ENCODE results near the gene MGAT4B. TPM values are rescaled to one million over a fixed set of nuclear protein-coding genes. Genes with fewer than 3 reads are reported as not detected.

The MGAT4B gene
- total RNA-seq, 2 donors from 2014 or later: 82.7 to 142 TPM

GRCh38 chr5:179766021-179766725, 40.5 kb downstream of the MGAT4B start:
- intact Hi-C loops (cut with DNase I): no loop called here
- Histone ChIP-seq H3K27me3 (replicated peaks; ENCODE audit: insufficient read depth) (no peaks in the 10 kb centered on the region), H3K9me3 (no peaks in the 10 kb centered on the region), H3K36me3 (peaks cover 7 to 16% of the 10 kb centered on the region in 2 donors), H3K27ac (no peak overlapping the region), H3K4me1 (replicated peaks) (peaks cover 6% of the 10 kb centered on the region), H3K4me3 (no peak overlapping the region)
- no peak for DNase-seq (ENCODE audit: low spot score)
- TF ChIP-seq POLR2A (IDR thresholded peaks at IDR 0.05): no peak
- no peak for TF ChIP-seq POLR2AphosphoS5 (IDR thresholded peaks at IDR 0.05)
- TF ChIP-seq, protein P1, sequence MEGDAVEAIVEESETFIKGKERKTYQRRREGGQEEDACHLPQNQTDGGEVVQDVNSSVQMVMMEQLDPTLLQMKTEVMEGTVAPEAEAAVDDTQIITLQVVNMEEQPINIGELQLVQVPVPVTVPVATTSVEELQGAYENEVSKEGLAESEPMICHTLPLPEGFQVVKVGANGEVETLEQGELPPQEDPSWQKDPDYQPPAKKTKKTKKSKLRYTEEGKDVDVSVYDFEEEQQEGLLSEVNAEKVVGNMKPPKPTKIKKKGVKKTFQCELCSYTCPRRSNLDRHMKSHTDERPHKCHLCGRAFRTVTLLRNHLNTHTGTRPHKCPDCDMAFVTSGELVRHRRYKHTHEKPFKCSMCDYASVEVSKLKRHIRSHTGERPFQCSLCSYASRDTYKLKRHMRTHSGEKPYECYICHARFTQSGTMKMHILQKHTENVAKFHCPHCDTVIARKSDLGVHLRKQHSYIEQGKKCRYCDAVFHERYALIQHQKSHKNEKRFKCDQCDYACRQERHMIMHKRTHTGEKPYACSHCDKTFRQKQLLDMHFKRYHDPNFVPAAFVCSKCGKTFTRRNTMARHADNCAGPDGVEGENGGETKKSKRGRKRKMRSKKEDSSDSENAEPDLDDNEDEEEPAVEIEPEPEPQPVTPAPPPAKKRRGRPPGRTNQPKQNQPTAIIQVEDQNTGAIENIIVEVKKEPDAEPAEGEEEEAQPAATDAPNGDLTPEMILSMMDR (IDR thresholded peaks at IDR 0.05): no peak
- 78% methylated on average over 18 of the region's 20 CpGs for WGBS

DNA sequence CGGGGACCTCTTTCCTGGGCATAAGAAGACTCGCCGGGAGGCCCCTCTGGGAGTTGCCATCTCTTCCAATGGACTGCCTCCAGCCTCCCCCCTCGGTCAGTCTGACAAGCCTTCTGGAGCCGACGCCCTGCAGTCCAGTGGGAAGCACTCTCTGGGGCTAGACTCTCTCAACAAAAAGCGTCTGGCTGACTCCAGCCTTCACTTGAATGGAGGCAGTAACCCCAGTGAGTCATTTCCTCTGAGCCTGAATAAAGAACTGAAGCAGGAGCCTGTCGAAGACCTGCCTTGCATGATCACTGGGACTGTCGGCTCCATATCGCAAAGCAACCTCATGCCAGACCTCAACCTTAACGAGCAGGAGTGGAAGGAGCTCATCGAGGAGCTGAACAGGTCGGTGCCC, 41.3 kb downstream of the MGAT4B start:
- H3K27me3 ChIP-seq (replicated peaks; ENCODE audit: insufficient read depth): no peaks in the 10 kb centered on the region
- TF ChIP-seq POLR2A (IDR thresholded peaks at IDR 0.05): no peak
- no peak for TF ChIP-seq POLR2AphosphoS5 (IDR thresholded peaks at IDR 0.05)
- TF ChIP-seq, protein P1 (IDR thresholded peaks at IDR 0.05): no peak
- H3K4me1 ChIP-seq (replicated peaks): peaks cover 6% of the 10 kb centered on the region
- no peak overlapping the region for H3K4me3 ChIP-seq
- no peaks in the 10 kb centered on the region for H3K9me3 ChIP-seq
- no peak for DNase-seq (ENCODE audit: low spot score)
- intact Hi-C loops (cut with DNase I): no loop called here
- 69% methylated on average over 13 of the region's 13 CpGs for WGBS
- H3K27ac ChIP-seq: no peak overlapping the region
- H3K36me3 ChIP-seq: peaks cover 7 to 13% of the 10 kb centered on the region in 2 donors

GRCh38 chr5:179764056-179764455, 42.6 kb downstream of the MGAT4B start:
- peaks cover 6% of the 10 kb centered on the region for H3K4me1 ChIP-seq (replicated peaks)

GRCh38 chr5:179763215-179763945, 43.3 kb downstream of the MGAT4B start:
- H3K36me3 ChIP-seq: peaks cover 0 to 6% of the 10 kb centered on the region in 2 donors
- intact Hi-C loops (cut with DNase I): loop anchor here (5.0 kb wide), 1 partner anchor 34 kb away; no protein-coding TSS in a partner anchor
- no peaks in the 10 kb centered on the region for H3K27me3 ChIP-seq (replicated peaks; ENCODE audit: insufficient read depth)
- TF ChIP-seq, protein P1 (IDR thresholded peaks at IDR 0.05): peak; percentile 56 to 88 (median 83)
- TF ChIP-seq POLR2A (IDR thresholded peaks at IDR 0.05) (no peak), POLR2AphosphoS5 (IDR thresholded peaks at IDR 0.05) (peak; percentile 78)
- peak; percentile 67 for DNase-seq (ENCODE audit: low spot score)
- WGBS: 23% methylated on average over 10 of the region's 10 CpGs
- H3K4me1 ChIP-seq (replicated peaks): peaks cover 6% of the 10 kb centered on the region
- H3K4me3 ChIP-seq: no peak overlapping the region
- H3K27ac ChIP-seq: peak overlapping the region in 1 of 2 donors; percentile 15
- H3K9me3 ChIP-seq: no peaks in the 10 kb centered on the region

More at GRCh38 chr5:179764056-179764455, 42.6 kb downstream of the MGAT4B start:
- Histone ChIP-seq H3K9me3 (no peaks in the 10 kb centered on the region), H3K27ac (peak overlapping the region in 1 of 2 donors; percentile 15), H3K36me3 (peaks cover 0 to 10% of the 10 kb centered on the region in 2 donors), H3K4me3 (no peak overlapping the region), H3K27me3 (replicated peaks; ENCODE audit: insufficient read depth) (no peaks in the 10 kb centered on the region)
- DNase-seq (ENCODE audit: low spot score): no peak
- TF ChIP-seq POLR2A (IDR thresholded peaks at IDR 0.05) (no peak), POLR2AphosphoS5 (IDR thresholded peaks at IDR 0.05) (no peak)
- TF ChIP-seq, protein P1 (IDR thresholded peaks at IDR 0.05): no peak
- intact Hi-C loops (cut with DNase I): loop anchor here (5.0 kb wide), 1 partner anchor 33 kb away; no protein-coding TSS in a partner anchor
- 65% methylated on average over 8 of the region's 8 CpGs for whole genome bisulfite sequencing
